NCI-H2227 (cell line): Measurements from ENCODE around the gene INTS4.
A peak's percentile ranks its signal among the peaks of the same experiment; 100 is the strongest.
"Not testable (repeated sequence)": the region's sequence is repeated elsewhere in the genome, so short reads cannot be mapped to it uniquely, and the experiment has no call there.

Experiments
- DNase-seq: peaks from one replicate; lab custom pipeline; 2025; ENCODE audit not compliant: unreplicated experiment; lab: John Stamatoyannopoulos, UW

Gene INTS4

GRCh38 chr11:78022397-78023396, 28.2 kb upstream of the INTS4 start, which contains the start of gene KCTD14:
KCTD14 (minus strand) TSS chr11:78023276; CDS start chr11:78023249, 27 bp downstream.
- peak; percentile 86 for DNase-seq

GRCh38 chr11:78021611-78022010, 27.1 kb upstream of the INTS4 start:
- no peak for DNase-seq

- peak; percentile 70 for DNase-seq
Observed at GRCh38 chr11:78020246-78020645, 25.8 kb upstream of the INTS4 start.

- DNase-seq = no peak
Observed at GRCh38 chr11:78019808-78020207, 25.3 kb upstream of the INTS4 start.

- DNase-seq = no peak
Observed at GRCh38 chr11:78015878-78016277, 21.4 kb upstream of the INTS4 start.

GRCh38 chr11:78014937-78015520, 20.6 kb upstream of the INTS4 start:
- DNase-seq = not testable (repeated sequence)

GRCh38 chr11:78011301-78011700, 16.8 kb upstream of the INTS4 start:
- no peak for DNase-seq

GRCh38 chr11:78010755-78011154, 16.3 kb upstream of the INTS4 start:
- no peak for DNase-seq

- no peak for DNase-seq
Observed at GRCh38 chr11:78010304-78010703, 15.8 kb upstream of the INTS4 start.

- no peak for DNase-seq
Observed at GRCh38 chr11:78009062-78009461, 14.6 kb upstream of the INTS4 start.

GRCh38 chr11:78000193-78000592, 5.7 kb upstream of the INTS4 start:
- peak; percentile 81 for DNase-seq

- no peak for DNase-seq
Observed at GRCh38 chr11:77999446-78000030, 5.1 kb upstream of the INTS4 start.

- no peak for DNase-seq
Observed at GRCh38 chr11:77993902-77994301, 566 bp downstream of the INTS4 start.

GRCh38 chr11:77990981-77991380, 3.5 kb downstream of the INTS4 start:
- DNase-seq = no peak

GRCh38 chr11:77986456-77986855, 8.0 kb downstream of the INTS4 start:
- not testable (repeated sequence) for DNase-seq

GRCh38 chr11:77981346-77981947, 13.0 kb downstream of the INTS4 start:
- no peak for DNase-seq

- no peak for DNase-seq
Observed at GRCh38 chr11:77968337-77968736, 26.1 kb downstream of the INTS4 start.

- DNase-seq = no peak
Observed at GRCh38 chr11:77967753-77968152, 26.7 kb downstream of the INTS4 start.

- no peak for DNase-seq
Observed at GRCh38 chr11:77967121-77967520, 27.3 kb downstream of the INTS4 start.

- DNase-seq = no peak
Observed at GRCh38 chr11:77966338-77966737, 28.1 kb downstream of the INTS4 start.

GRCh38 chr11:77959434-77959833, 35.0 kb downstream of the INTS4 start:
- DNase-seq = no peak
